ENCODE data around the gene MOCS3. TPM values are rescaled to one million over a fixed set of nuclear protein-coding genes. Genes with fewer than 3 reads are reported as not detected.
"Not testable (repeated sequence)": the region's sequence is repeated elsewhere in the genome, so short reads cannot be mapped to it uniquely, and the experiment has no call there.

MOCS3 gene
- total RNA-seq, 1 donor from 2014 or later = 4.1 TPM

- Mint-ChIP-seq H3K27ac (ENCODE audit: unreplicated experiment) (no peak overlapping the region), H3K4me3 (ENCODE audit: unreplicated experiment) (no peak overlapping the region), H3K36me3 (ENCODE audit: unreplicated experiment) (peaks cover 5% of the 10 kb centered on the region), H3K27me3 (ENCODE audit: unreplicated experiment) (peaks cover 10% of the 10 kb centered on the region), H3K9me3 (ENCODE audit: unreplicated experiment) (peaks cover 10% of the 10 kb centered on the region), H3K4me1 (ENCODE audit: low read depth, unreplicated experiment) (peaks cover 26% of the 10 kb centered on the region)
- DNase-seq = no peak
- TF ChIP-seq, protein P1, sequence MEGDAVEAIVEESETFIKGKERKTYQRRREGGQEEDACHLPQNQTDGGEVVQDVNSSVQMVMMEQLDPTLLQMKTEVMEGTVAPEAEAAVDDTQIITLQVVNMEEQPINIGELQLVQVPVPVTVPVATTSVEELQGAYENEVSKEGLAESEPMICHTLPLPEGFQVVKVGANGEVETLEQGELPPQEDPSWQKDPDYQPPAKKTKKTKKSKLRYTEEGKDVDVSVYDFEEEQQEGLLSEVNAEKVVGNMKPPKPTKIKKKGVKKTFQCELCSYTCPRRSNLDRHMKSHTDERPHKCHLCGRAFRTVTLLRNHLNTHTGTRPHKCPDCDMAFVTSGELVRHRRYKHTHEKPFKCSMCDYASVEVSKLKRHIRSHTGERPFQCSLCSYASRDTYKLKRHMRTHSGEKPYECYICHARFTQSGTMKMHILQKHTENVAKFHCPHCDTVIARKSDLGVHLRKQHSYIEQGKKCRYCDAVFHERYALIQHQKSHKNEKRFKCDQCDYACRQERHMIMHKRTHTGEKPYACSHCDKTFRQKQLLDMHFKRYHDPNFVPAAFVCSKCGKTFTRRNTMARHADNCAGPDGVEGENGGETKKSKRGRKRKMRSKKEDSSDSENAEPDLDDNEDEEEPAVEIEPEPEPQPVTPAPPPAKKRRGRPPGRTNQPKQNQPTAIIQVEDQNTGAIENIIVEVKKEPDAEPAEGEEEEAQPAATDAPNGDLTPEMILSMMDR (IDR thresholded peaks at IDR 0.05; ENCODE audit: partially characterized antibody, unreplicated experiment) = no peak
Observed at GRCh38 chr20:50975701-50976330, 17.2 kb downstream of the MOCS3 start.

DNA sequence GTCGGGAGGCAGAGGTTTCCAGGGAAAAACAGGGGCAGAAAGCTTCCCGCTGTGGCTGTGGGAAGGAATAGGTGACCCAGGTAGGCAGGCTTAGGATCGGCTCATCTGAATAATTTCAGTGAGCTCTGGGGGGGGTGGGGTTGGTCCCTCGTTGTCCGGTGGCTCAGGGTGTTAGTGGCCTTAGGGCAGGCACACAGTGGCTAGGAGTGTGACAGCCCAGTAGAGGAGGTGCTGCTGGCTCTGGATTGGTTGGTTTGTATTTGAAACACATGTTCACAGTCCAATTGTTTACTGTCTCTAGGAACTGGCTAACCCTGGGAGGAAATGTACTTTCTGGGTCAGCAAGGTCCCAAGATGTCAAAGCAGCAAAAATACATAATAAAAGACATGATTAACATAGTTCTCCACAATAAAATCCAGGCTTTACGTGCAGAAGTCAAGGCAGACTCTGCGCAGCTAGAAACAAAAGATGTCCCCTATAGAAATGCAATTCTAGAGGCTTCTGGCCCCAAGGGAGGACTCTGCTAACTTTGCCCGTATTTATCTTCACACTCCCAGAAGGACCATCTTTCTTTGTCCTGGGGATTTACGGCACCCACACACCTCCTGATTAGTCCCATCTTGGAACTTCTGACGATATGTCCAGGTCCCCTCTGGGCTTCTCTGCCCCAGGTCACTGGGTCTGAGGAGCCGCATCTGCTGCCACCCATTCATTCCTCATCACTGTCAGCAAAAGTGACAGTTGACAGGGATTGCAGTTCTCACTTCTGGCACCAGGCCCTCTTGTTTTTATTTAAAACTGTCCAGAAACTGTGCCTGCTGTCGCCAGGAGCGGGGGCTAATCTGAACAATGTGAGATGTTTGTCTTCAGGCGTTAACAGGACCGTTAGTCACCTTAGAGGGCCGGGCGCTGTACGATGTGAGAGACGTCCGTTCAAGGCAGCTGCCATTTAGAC, 18.7 kb downstream of the MOCS3 start:
- H3K27ac Mint-ChIP-seq (ENCODE audit: unreplicated experiment) = peak overlapping the region; percentile 92
- TF ChIP-seq, protein P1 (IDR thresholded peaks at IDR 0.05; ENCODE audit: partially characterized antibody, unreplicated experiment) = peak; percentile 32
- peaks cover 10% of the 10 kb centered on the region for H3K27me3 Mint-ChIP-seq (ENCODE audit: unreplicated experiment)
- peak; percentile 32 for DNase-seq
- H3K36me3 Mint-ChIP-seq (ENCODE audit: unreplicated experiment) = peaks cover 5% of the 10 kb centered on the region
- peaks cover 26% of the 10 kb centered on the region for H3K4me1 Mint-ChIP-seq (ENCODE audit: low read depth, unreplicated experiment)
- peak overlapping the region; percentile 79 for H3K4me3 Mint-ChIP-seq (ENCODE audit: unreplicated experiment)
- H3K9me3 Mint-ChIP-seq (ENCODE audit: unreplicated experiment) = peaks cover 10% of the 10 kb centered on the region

GRCh38 chr20:50978533-50978932, 19.9 kb downstream of the MOCS3 start:
- not testable (repeated sequence) for DNase-seq; H3K36me3 Mint-ChIP-seq (ENCODE audit: unreplicated experiment); H3K27me3 Mint-ChIP-seq (ENCODE audit: unreplicated experiment); H3K9me3 Mint-ChIP-seq (ENCODE audit: unreplicated experiment)
- Mint-ChIP-seq H3K4me1 (ENCODE audit: low read depth, unreplicated experiment) (peaks cover 26% of the 10 kb centered on the region), H3K4me3 (ENCODE audit: unreplicated experiment) (peak overlapping the region; percentile 59), H3K27ac (ENCODE audit: unreplicated experiment) (peak overlapping the region; percentile 92)

DNA sequence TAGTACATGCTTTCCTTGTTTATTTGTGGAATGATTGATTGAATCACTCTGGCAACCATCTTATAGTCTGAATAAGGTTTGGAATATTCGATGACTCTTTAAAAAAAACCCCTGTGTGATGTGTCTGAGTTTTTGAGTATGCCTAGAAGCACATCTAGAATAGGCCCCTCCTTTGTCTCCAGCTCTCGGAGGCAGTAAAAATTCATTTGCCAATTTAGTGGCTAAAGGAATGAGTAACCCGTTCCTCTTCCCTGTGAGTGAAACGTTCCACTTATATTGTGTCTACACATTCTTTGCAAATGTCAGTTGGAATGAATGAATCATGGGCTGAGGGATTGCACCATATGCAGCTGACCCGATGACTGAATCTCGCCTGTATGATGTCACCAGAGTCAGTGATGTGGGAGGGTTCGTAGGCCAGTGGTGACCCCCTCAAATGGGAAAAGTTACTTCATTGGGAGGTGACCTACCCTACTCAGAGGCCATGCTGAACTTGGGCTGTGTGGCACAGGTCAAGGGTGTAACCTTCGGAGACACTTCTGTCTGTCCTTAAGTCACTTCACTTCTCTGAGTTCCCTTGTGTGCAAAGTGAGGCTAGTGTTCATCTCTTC, 21.6 kb downstream of the MOCS3 start:
- Mint-ChIP-seq H3K4me1 (ENCODE audit: low read depth, unreplicated experiment) (peaks cover 26% of the 10 kb centered on the region), H3K9me3 (ENCODE audit: unreplicated experiment) (peaks cover 7% of the 10 kb centered on the region), H3K27ac (ENCODE audit: unreplicated experiment) (peak overlapping the region; percentile 35), H3K27me3 (ENCODE audit: unreplicated experiment) (peaks cover 10% of the 10 kb centered on the region), H3K36me3 (ENCODE audit: unreplicated experiment) (no peaks in the 10 kb centered on the region), H3K4me3 (ENCODE audit: unreplicated experiment) (no peak overlapping the region)
- DNase-seq = no peak
- TF ChIP-seq, protein P1 (IDR thresholded peaks at IDR 0.05; ENCODE audit: partially characterized antibody, unreplicated experiment) = no peak

GRCh38 chr20:50980851-50981713, 22.5 kb downstream of the MOCS3 start:
- H3K27ac Mint-ChIP-seq (ENCODE audit: unreplicated experiment) = no peak overlapping the region
- H3K27me3 Mint-ChIP-seq (ENCODE audit: unreplicated experiment) = peaks cover 8% of the 10 kb centered on the region
- peak; percentile 72 for DNase-seq
- H3K4me3 Mint-ChIP-seq (ENCODE audit: unreplicated experiment) = no peak overlapping the region
- TF ChIP-seq, protein P1 (IDR thresholded peaks at IDR 0.05; ENCODE audit: partially characterized antibody, unreplicated experiment) = peak; percentile 95
- H3K36me3 Mint-ChIP-seq (ENCODE audit: unreplicated experiment) = no peaks in the 10 kb centered on the region
- peaks cover 23% of the 10 kb centered on the region for H3K4me1 Mint-ChIP-seq (ENCODE audit: low read depth, unreplicated experiment)
- H3K9me3 Mint-ChIP-seq (ENCODE audit: unreplicated experiment) = peaks cover 7% of the 10 kb centered on the region

Measured in glutamatergic neuron (in vitro differentiated cells).